Brain microvascular endothelial cell (primary cell): ENCODE data around the gene TCHH.
A peak's percentile ranks its signal among the peaks of the same experiment; 100 is the strongest.

Source experiments
- DNase-seq: peaks from one replicate; pipeline ENCODE4 v3.0.0-alpha.2; 2020
- H3K27ac ChIP-seq: fragments of 250-450 bp; sonication (Bioruptor Pico); 2 replicates; pipeline ENCODE4 v1.5.1; 2020; ENCODE audit warnings: mild to moderate bottlenecking, moderate library complexity
- H3K27me3 ChIP-seq: fragments of 250-450 bp; sonication (Bioruptor Pico); replicated peaks from 2 replicates; pipeline ENCODE4 v1.5.1; 2020; ENCODE audit warnings: mild to moderate bottlenecking
- H3K36me3 ChIP-seq: fragments of 250-450 bp; sonication (Bioruptor Pico); replicated peaks from 2 replicates; pipeline ENCODE4 v1.5.1; 2020; ENCODE audit warnings: mild to moderate bottlenecking
- H3K4me3 ChIP-seq: 2 replicates; pipeline ENCODE4 v1.5.1; 2011; ENCODE audit warnings: low read depth, mild to moderate bottlenecking, control low read depth, low read length, moderate library complexity
- in situ Hi-C: cut with HindIII; loops from 2 replicates; pipeline ENCODE4 v1.10.0; 2017; ENCODE audit warnings: low sequenced_read_pairs, low pct_ligation_motif_present
- TF ChIP-seq, protein P1 (sequence below): IDR thresholded peaks from 2 replicates; pipeline ENCODE4 v1.5.1; 2011; ENCODE audit warnings: low read depth, mild to moderate bottlenecking, moderate library complexity, low read length, control low read depth, inconsistent platforms; ENCODE audit errors: missing control alignments

Gene TCHH

DNA sequence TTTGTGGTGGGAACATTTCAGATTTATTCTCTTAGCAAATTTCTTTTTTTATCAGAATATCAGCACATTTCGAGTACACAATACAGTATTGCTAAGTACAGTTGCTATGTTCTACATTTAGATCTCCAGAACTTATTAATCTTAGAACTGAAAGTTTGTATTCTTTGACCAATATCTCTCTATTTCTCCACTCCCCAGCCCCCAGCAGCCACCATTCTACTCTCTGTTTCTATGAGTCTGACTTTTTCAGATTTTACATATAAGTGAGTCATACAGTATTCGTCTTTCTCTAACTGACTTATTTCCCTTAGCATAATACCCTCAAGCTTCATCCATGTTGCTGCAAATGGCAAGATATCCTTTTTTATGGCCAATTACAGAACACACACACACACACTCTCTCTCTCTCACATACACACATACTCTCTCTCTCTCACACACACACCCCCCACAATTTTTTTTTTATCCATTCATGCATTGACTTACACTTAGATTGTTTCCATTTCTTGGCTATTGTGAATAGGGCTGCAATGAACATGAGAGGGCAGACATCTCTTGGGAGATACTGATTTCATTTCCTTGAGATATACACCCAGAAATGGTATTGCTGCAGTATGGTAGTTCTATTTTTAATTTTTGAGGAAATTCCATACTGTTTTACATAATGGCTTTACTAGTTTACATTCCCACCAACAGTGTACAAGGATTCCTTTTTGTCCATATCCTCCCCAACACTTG, 28.1 kb upstream of the TCHH start:
- TF ChIP-seq, protein P1, sequence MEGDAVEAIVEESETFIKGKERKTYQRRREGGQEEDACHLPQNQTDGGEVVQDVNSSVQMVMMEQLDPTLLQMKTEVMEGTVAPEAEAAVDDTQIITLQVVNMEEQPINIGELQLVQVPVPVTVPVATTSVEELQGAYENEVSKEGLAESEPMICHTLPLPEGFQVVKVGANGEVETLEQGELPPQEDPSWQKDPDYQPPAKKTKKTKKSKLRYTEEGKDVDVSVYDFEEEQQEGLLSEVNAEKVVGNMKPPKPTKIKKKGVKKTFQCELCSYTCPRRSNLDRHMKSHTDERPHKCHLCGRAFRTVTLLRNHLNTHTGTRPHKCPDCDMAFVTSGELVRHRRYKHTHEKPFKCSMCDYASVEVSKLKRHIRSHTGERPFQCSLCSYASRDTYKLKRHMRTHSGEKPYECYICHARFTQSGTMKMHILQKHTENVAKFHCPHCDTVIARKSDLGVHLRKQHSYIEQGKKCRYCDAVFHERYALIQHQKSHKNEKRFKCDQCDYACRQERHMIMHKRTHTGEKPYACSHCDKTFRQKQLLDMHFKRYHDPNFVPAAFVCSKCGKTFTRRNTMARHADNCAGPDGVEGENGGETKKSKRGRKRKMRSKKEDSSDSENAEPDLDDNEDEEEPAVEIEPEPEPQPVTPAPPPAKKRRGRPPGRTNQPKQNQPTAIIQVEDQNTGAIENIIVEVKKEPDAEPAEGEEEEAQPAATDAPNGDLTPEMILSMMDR: no peak
- H3K27me3 ChIP-seq: peaks cover 6% of the 10 kb centered on the region
- H3K27ac ChIP-seq: no peak overlapping the region
- H3K36me3 ChIP-seq: no peaks in the 10 kb centered on the region
- in situ Hi-C loops: no loop called here
- no peak for DNase-seq
- H3K4me3 ChIP-seq: no peak overlapping the region

DNA sequence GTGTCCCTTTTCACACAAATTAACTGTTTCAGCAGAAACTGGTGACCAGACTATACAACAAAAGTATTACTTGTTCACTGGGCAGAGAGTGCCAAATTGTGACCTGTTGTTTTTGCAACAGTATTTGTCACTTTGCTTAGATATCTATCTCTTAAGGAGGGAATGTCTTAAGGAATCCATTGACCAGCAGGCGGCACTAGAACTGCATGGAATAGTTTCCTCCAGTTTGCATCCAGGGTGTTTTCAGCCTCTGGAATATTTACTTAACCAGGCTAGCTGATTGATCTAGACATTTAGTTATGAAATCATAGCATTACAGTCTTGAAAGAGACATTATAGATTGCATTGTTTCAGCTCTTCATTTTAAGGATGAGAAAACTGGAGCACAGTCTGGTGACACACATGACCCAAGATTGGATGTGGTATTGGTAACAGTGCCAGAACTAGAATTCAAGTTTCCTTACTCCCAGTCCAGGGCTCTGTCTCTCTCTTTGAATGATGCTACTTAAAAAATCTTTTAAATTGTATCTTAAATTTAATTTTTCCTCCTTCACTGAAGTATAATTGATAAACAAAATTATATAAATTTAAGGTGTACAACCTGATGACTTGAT, 26.8 kb upstream of the TCHH start:
- DNase-seq: peak; percentile 82
- Histone ChIP-seq H3K27ac (no peak overlapping the region), H3K4me3 (no peak overlapping the region), H3K27me3 (peaks cover 6% of the 10 kb centered on the region), H3K36me3 (no peaks in the 10 kb centered on the region)
- TF ChIP-seq, protein P1: peak; percentile 88
- in situ Hi-C loops: no loop called here

DNA sequence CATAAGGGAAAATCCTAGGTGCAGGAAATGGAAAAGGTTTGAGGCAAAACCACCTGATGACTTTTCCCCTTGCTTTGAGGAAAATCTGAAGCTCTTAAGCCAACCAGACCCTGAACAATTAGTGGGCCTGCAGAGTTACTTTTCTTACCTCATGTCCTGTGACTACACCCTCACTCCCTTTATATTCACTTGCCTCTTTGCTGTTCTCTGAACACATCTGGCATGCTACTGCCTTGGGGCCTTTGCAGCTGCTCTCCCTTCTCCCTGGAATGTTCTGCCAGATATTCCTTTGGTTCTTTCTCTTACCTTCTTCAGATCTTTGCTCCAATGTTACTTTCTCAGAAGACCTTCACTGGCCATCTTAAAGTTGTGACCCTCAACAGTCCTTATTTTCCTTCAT, 22.0 kb upstream of the TCHH start:
- DNase-seq: no peak
- in situ Hi-C loops: no loop called here
- Histone ChIP-seq H3K36me3 (no peaks in the 10 kb centered on the region), H3K27me3 (peaks cover 6% of the 10 kb centered on the region), H3K4me3 (no peak overlapping the region), H3K27ac (no peak overlapping the region)
- TF ChIP-seq, protein P1: no peak

DNA sequence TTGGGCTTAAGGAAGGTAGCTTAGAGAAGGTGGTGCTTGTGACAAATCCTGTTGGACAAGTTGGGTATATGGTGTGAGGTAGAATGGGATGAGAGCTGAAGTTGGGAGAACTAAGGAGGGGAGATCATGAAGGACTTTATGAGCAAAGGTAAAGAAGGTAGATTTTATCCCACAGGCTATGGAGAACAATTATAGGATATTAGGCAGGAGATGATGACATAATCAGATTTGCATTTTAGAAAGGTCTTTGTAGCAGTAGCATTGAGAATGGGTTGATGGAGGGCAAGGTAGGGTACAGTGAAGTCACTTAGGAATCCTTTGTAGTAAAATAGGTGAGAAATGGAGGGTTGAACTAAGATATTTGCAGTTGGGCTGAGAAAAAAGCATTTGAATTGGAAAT, 14.9 kb upstream of the TCHH start:
- TF ChIP-seq, protein P1: no peak
- peaks cover 6% of the 10 kb centered on the region for H3K27me3 ChIP-seq
- in situ Hi-C loops: no loop called here

DNA sequence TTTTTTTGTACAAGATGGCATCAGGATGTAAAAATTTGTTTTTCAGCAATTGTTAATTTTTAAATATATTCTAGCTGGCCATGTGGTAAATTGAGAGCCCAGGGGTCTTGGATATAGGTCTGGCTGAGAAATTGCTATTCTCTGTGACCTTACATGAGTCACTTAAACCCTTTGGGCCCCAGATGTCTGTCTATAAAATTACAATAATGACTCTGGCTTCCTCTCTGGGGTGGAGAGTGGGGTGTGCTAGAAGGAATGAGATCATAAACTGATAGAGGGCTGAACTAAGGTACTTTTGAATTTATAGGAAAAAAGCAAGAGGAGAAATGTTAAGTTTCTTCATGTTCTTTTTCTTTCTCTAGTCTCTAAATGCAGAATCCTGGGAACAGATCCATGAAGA, 12.4 kb upstream of the TCHH start:
- in situ Hi-C loops: no loop called here
- Histone ChIP-seq H3K36me3 (no peaks in the 10 kb centered on the region), H3K4me3 (no peak overlapping the region), H3K27me3 (peaks cover 6% of the 10 kb centered on the region), H3K27ac (no peak overlapping the region)
- TF ChIP-seq, protein P1: no peak
- DNase-seq: no peak

More for the DNA sequence above, 14.9 kb upstream of the TCHH start:
- no peak for DNase-seq
- Histone ChIP-seq H3K36me3 (no peaks in the 10 kb centered on the region), H3K27ac (no peak overlapping the region), H3K4me3 (no peak overlapping the region)
